HG03439 (cell line): Measurements from ENCODE around the gene DLGAP1.

Experiments
- ATAC-seq: cut with Tn5 transposase; IDR thresholded peaks from one replicate; pipeline ENCODE4 v1.9.1; 2021; ENCODE audit warnings: mild to moderate bottlenecking, moderate library complexity; ENCODE audit not compliant: unreplicated experiment

The DLGAP1 gene

GRCh38 chr18:3874125-3874524 lies 581.0 kb downstream of the DLGAP1 start:
- ATAC-seq, result no peak

GRCh38 chr18:3873698-3874097 lies 581.4 kb downstream of the DLGAP1 start:
- ATAC-seq, result no peak

DNA sequence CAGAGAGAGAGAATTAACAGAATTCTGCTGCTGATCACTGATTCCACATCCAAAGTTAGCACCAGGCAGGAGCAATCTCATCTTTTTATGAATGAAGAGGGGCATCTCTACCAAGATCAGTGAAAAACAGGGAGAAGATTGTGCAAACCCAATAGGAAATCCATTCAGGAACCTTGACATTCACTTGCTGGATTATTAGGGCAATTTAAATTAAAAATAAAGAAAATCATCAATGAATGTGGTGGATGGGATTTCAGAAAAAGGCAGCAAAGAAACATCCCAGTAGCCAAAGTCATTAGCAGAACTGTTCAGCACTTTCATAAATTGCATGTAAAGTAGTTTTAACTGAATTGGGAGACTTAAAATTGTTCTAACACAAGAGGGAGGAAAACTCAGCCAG lies 581.9 kb downstream of the DLGAP1 start:
- ATAC-seq, result no peak

GRCh38 chr18:3872641-3873040 lies 582.5 kb downstream of the DLGAP1 start:
- ATAC-seq, result no peak

GRCh38 chr18:3871687-3872086 lies 583.4 kb downstream of the DLGAP1 start:
- ATAC-seq, result no peak

GRCh38 chr18:3870914-3871313 lies 584.2 kb downstream of the DLGAP1 start:
- no peak for ATAC-seq

GRCh38 chr18:3869848-3870247 lies 585.3 kb downstream of the DLGAP1 start:
- ATAC-seq, result no peak

DNA sequence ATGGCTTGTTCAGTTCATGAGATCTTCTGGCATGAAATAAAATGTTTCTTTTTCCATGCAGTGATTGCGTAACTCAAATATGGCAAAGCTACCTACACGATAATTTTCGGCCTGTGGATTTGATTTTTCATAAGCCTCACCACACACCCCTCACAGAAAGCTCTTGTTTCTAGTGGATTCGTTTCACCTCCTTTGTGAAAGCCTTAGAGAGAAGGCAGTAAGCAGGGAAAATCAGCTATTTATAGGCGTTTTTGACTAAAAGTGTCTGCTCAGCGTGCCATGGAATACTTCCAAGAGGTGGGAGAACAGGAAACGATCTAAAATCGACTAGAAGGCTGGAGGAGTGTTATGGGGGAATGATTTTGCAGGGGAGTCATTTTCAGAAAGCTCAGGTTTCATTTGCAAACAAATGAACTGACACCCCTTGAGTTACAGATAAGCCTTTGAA lies 587.2 kb downstream of the DLGAP1 start:
- no peak for ATAC-seq

DNA sequence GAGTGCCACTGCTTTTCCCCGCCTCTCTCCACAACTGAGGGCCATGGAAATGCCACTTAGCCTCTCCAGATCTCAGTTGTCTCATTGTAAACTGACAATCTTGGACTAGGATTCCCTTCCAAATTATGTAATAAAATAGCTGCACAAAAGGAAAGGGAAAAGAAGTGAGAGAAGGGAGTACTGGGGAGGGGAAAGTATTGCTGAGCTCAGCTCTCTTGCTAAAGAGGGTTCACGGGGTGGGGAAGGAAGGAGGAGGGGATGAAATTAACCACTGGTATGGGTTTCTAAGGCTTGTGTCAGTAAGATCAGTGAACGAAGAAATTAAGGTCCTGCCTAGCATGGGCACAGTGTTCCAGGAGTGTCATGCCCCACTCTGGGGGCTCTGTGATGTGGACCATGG lies 587.9 kb downstream of the DLGAP1 start:
- no peak for ATAC-seq

- no peak for ATAC-seq
These were observed 590.3 kb downstream of the DLGAP1 start for GRCh38 chr18:3864669-3865298.

DNA sequence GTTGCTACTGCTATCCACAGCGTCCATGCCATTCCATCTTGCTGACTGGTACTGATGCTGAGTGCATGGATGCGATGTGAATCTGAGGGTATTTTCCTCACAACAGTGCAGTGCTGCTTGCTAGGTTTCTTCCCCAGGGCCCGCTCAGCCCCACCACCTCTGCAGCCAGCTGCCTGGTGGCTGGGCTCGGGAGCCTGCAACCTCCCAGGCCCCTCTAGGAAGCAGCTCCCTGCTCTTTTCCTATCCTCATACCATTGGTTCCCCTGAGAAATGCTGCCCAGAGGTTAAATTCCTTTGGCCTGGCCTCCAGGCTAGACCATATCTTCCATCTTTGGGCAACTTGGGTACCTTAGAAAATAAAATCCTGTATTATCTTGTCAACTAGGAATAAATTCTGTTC lies 591.5 kb downstream of the DLGAP1 start:
- no peak for ATAC-seq

DNA sequence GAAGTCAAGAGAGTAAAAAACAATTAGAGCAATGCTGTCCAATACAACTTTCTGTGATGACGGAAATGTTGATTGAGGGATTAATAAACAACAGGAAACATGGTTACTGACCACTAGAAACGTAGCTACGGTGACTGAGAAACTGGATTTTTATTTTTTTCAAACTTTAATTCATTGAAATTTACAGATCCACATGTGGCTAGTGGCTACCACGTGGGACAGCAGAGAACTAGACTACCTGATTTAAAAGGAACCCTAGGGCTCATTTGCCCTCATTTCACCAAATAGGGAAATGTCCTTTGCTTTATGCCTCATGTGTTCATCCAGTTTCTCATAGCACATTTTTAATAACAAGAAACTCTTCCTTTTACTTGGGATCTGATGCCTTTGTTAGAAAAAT lies 592.1 kb downstream of the DLGAP1 start:
- no peak for ATAC-seq

DNA sequence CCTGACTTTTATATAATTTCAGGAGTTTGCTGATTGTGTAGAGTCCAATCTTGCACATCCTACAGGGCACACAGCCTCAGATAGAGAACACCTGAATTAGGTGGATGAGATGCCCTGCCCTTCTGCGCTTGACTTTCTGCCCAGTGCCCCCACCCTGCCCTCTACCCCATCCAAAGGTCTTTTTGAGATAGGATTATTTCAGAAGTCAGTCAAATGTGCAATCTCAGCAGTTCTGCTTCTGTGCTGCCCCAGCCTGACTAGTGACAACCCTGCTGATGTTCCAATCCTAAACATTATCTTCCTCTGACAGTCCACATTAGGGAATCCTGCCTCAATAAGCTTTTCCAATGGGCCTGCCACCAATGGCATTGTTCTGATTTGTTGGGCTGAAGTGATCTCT lies 593.6 kb downstream of the DLGAP1 start:
- ATAC-seq, result no peak

GRCh38 chr18:3857544-3857943 lies 597.6 kb downstream of the DLGAP1 start:
- no peak for ATAC-seq

- ATAC-seq, result no peak
These were observed 599.1 kb downstream of the DLGAP1 start for GRCh38 chr18:3855966-3856365.

- no peak for ATAC-seq
These were observed 602.8 kb downstream of the DLGAP1 start for GRCh38 chr18:3852321-3852720.

DNA sequence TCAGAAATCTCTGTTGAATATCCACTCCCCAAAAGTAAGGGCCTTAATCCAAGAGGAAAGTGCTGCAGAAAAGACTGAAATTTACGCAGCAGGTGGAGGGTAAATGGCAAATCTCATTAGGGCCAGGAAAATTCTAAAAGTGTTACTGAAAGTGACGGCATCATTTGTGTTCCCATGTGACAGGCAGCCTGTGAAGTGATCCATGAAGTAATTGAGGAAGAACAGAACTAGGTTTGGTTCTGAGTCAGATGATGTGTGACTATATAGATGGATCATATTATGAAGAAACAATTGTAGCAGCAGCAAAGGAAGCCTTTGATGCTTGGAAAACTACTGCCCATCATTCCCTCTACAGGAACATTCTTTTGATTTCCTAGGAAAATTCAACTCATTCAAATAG lies 603.9 kb downstream of the DLGAP1 start:
- ATAC-seq, result no peak

GRCh38 chr18:3848316-3848715 lies 606.8 kb downstream of the DLGAP1 start:
- ATAC-seq, result no peak

GRCh38 chr18:3845161-3845560 lies 609.9 kb downstream of the DLGAP1 start:
- no peak for ATAC-seq

GRCh38 chr18:3842844-3843243 lies 612.3 kb downstream of the DLGAP1 start:
- no peak for ATAC-seq

- ATAC-seq, result no peak
These were observed 614.3 kb downstream of the DLGAP1 start for GRCh38 chr18:3840766-3841165.

- no peak for ATAC-seq
These were observed 615.5 kb downstream of the DLGAP1 start for GRCh38 chr18:3839581-3839981.
